Measurements from ENCODE around the gene CBLB.

- TF ChIP-seq MAX (IDR thresholded peaks at IDR 0.05) (no peak), CTCF (IDR thresholded peaks at IDR 0.05; ENCODE audit: low read depth, low read length, missing input control) (no peak), NR2F2 (IDR thresholded peaks at IDR 0.05) (no peak), ZBTB33 (IDR thresholded peaks at IDR 0.05) (no peak), EGR1 (IDR thresholded peaks at IDR 0.05; ENCODE audit: low read depth in 2 of 2) (no peak), RAD21 (IDR thresholded peaks at IDR 0.05) (no peak), YY1 (IDR thresholded peaks at IDR 0.05) (no peak), FOXA1 (IDR thresholded peaks at IDR 0.05) (no peak)
- TF ChIP-seq, protein P1, sequence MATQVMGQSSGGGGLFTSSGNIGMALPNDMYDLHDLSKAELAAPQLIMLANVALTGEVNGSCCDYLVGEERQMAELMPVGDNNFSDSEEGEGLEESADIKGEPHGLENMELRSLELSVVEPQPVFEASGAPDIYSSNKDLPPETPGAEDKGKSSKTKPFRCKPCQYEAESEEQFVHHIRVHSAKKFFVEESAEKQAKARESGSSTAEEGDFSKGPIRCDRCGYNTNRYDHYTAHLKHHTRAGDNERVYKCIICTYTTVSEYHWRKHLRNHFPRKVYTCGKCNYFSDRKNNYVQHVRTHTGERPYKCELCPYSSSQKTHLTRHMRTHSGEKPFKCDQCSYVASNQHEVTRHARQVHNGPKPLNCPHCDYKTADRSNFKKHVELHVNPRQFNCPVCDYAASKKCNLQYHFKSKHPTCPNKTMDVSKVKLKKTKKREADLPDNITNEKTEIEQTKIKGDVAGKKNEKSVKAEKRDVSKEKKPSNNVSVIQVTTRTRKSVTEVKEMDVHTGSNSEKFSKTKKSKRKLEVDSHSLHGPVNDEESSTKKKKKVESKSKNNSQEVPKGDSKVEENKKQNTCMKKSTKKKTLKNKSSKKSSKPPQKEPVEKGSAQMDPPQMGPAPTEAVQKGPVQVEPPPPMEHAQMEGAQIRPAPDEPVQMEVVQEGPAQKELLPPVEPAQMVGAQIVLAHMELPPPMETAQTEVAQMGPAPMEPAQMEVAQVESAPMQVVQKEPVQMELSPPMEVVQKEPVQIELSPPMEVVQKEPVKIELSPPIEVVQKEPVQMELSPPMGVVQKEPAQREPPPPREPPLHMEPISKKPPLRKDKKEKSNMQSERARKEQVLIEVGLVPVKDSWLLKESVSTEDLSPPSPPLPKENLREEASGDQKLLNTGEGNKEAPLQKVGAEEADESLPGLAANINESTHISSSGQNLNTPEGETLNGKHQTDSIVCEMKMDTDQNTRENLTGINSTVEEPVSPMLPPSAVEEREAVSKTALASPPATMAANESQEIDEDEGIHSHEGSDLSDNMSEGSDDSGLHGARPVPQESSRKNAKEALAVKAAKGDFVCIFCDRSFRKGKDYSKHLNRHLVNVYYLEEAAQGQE (IDR thresholded peaks at IDR 0.05): no peak
These were observed 18.2 kb downstream of the CBLB start for GRCh38 chr3:105850593-105850992.
